GM10248 (cell line): Measurements from ENCODE around the gene FAM89A.

ENCODE experiments used
- CTCF ChIA-PET: fragments of 300-600 bp; sonication (Branson Sonifier 250); formaldehyde crosslinking; extraction: SDS; loops from one replicate; lab custom pipeline; 2021; ENCODE audit warnings: antibody characterized with exemption; lab: Yijun Ruan, JAX
- POLR2A ChIA-PET: fragments of 350-650 bp; sonication (Branson Sonifier 250); formaldehyde crosslinking; extraction: SDS; loops from one replicate; lab custom pipeline; 2020; ENCODE audit warnings: antibody characterized with exemption; lab: Yijun Ruan, JAX
- DNase-seq: peaks from one replicate; pipeline ENCODE4 v3.0.0; 2012; ENCODE audit errors: extremely low spot score
- TF ChIP-seq, protein P1 (sequence below): IDR thresholded peaks from 2 replicates; pipeline ENCODE4 v1.5.1; 2012; ENCODE audit warnings: mild to moderate bottlenecking, low read depth; ENCODE audit errors: extremely low read depth, missing control alignments, control extremely low read depth

Gene FAM89A

GRCh38 chr1:230978491-230979388 lies 61.3 kb downstream of the FAM89A start, which contains the start of the genes ARV1 and TTC13:
Gene ARV1 (plus strand): TSS chr1:230979094. CDS start chr1:230979106, 12 bp downstream.
Gene TTC13 (minus strand): TSS chr1:230978861. CDS start chr1:230978830, 31 bp downstream.
- peak; percentile 98 for DNase-seq
- ChIA-PET POLR2A (no interaction called here), CTCF (interaction anchor here (1.0 to 1.9 kb wide), 9 partner anchors 10 to 60 kb away, joined by 3 to 10 read pairs (median 4); no protein-coding TSS in a partner anchor)
- TF ChIP-seq, protein P1, sequence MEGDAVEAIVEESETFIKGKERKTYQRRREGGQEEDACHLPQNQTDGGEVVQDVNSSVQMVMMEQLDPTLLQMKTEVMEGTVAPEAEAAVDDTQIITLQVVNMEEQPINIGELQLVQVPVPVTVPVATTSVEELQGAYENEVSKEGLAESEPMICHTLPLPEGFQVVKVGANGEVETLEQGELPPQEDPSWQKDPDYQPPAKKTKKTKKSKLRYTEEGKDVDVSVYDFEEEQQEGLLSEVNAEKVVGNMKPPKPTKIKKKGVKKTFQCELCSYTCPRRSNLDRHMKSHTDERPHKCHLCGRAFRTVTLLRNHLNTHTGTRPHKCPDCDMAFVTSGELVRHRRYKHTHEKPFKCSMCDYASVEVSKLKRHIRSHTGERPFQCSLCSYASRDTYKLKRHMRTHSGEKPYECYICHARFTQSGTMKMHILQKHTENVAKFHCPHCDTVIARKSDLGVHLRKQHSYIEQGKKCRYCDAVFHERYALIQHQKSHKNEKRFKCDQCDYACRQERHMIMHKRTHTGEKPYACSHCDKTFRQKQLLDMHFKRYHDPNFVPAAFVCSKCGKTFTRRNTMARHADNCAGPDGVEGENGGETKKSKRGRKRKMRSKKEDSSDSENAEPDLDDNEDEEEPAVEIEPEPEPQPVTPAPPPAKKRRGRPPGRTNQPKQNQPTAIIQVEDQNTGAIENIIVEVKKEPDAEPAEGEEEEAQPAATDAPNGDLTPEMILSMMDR, result peak; percentile 53

GRCh38 chr1:230977761-230978490 lies 62.1 kb downstream of the FAM89A start:
- TF ChIP-seq, protein P1, result no peak
- ChIA-PET CTCF (interaction anchor here (1.3 to 1.9 kb wide), 5 partner anchors 9 to 57 kb away, joined by 3 to 10 read pairs (median 4); no protein-coding TSS in a partner anchor), POLR2A (no interaction called here)
- peak; percentile 23 for DNase-seq

GRCh38 chr1:230976825-230977747 lies 63.0 kb downstream of the FAM89A start:
- TF ChIP-seq, protein P1, result no peak
- DNase-seq, result no peak
- ChIA-PET CTCF (interaction anchor here (1.2 to 1.4 kb wide), 6 partner anchors 8 to 59 kb away, joined by 3 to 7 read pairs (median 4); no protein-coding TSS in a partner anchor), POLR2A (no interaction called here)

DNA sequence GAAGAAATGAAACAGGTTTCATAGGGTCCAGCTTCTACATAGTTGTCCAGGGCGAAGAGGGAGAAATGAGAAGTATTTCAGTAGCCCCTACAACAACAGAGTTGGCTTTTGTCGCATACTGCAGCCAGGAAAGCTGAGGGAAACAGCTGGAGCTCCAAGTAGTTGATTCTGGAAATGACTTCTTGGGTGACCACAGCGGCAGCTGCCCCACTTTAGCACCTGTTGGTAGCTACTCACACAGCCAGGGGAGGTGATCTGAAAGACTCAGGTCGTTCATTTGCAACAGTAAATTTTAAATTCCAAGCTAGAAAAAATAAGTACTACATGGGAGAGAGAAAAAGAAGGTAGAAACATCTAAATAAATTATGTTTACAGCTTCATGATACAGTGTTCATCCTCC lies 63.7 kb downstream of the FAM89A start:
- ChIA-PET POLR2A (no interaction called here), CTCF (interaction anchor here (1.0 to 1.3 kb wide), 5 partner anchors 17 to 58 kb away, joined by 3 to 7 read pairs (median 3); no protein-coding TSS in a partner anchor)
- TF ChIP-seq, protein P1, result no peak
- DNase-seq, result no peak

DNA sequence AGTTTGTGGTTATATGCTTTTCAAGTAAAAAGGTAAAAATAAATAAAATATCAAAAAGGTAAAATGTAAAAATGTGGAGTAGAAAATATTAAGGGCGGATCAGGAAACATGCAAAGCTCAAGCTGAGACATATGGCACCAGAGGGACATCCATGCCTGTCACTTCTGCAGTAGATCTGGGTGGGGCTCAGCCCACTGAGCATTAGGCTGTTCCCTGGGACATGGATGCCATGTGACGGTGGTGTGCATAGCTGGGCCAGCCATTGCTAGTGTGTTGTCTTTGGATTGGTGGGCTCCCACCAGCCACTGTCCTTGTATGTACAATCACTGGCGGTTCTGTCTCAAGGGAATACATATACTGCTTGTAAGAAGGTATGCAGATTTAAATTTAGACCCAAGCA lies 64.4 kb downstream of the FAM89A start:
- TF ChIP-seq, protein P1, result no peak
- POLR2A ChIA-PET, result no interaction called here
- CTCF ChIA-PET, result interaction anchor here (1.0 to 1.4 kb wide), 6 partner anchors 17 to 41 kb away, joined by 3 to 7 read pairs (median 3); no protein-coding TSS in a partner anchor

More for the DNA sequence above, 64.4 kb downstream of the FAM89A start:
- no peak for DNase-seq
